GM23248 (cell line): Measurements from ENCODE around the gene TRAK2.

Experiments used
- EZH2 ChIP-seq: fragments of 200-600 bp; sonication (generic); IDR thresholded peaks from 2 replicates; pipeline ENCODE4 v1.6.1; 2018; ENCODE audit warnings: antibody characterized with exemption, mild to moderate bottlenecking; ENCODE audit not compliant: insufficient read depth, poor library complexity, severe bottlenecking
- EZH2phosphoT487 ChIP-seq: fragments of 200-600 bp; sonication (generic); IDR thresholded peaks from 2 replicates; pipeline ENCODE4 v1.6.1; 2018; ENCODE audit warnings: antibody characterized with exemption, moderate library complexity, mild to moderate bottlenecking, low read depth; ENCODE audit not compliant: insufficient read depth

- TF ChIP-seq EZH2phosphoT487 (no peak), EZH2 (no peak)
Measured at GRCh38 chr2:201327678-201328077, 123.6 kb downstream of the TRAK2 start.
